ENCODE results near the gene NRSN1.

DNA sequence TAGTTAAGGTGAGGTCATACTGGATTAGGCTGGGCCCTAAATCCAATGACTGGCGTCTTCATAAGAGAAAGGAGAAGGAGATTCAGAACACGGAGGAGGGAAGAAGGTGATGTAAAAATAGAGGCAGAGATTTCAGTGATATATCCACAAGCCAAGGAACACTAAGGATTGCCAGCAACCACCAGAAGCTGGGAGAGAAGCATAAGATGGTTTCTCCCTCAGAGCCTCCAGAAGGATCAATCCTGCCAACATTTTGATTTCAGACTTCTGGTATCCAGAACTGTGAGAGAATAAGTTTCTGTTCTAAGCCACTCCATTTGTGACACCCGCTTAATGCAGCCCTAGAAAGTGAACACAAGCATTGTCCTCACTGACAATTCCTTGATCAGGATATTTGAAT lies 33.6 kb upstream of the NRSN1 start:
- TF ChIP-seq TAF1 (conservative IDR thresholded peaks at IDR 0.05) (no peak), HNF4A (conservative IDR thresholded peaks at IDR 0.05) (no peak), FOXA2 (IDR thresholded peaks at IDR 0.05) (no peak), CTCF (IDR thresholded peaks at IDR 0.05; ENCODE audit: low read depth, low read length, missing input control) (no peak), SP1 (IDR thresholded peaks at IDR 0.05) (no peak), GABPA (IDR thresholded peaks at IDR 0.05 in 1 of 2, conservative IDR thresholded peaks at IDR 0.05 in 1 of 2) (no peak), NR2F2 (IDR thresholded peaks at IDR 0.05) (no peak), EGR1 (IDR thresholded peaks at IDR 0.05; ENCODE audit: low read depth in 2 of 2) (no peak), RXRA (IDR thresholded peaks at IDR 0.05) (no peak)
- TF ChIP-seq, protein P1, sequence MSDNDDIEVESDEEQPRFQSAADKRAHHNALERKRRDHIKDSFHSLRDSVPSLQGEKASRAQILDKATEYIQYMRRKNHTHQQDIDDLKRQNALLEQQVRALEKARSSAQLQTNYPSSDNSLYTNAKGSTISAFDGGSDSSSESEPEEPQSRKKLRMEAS (IDR thresholded peaks at IDR 0.05), result no peak

Data from liver (tissue), 3 donors.